GM23338 (cell line): ENCODE measurements around the gene AFF3. TPM values are rescaled to one million over a fixed set of nuclear protein-coding genes. Genes with fewer than 3 reads are reported as not detected.
"Not testable (repeated sequence)": the region's sequence is repeated elsewhere in the genome, so short reads cannot be mapped to it uniquely, and the experiment has no call there.

Experiments
- ATAC-seq: fragments of 200-7000 bp; cut with Tn5 transposase; 3 replicates; pipeline ENCODE4 v1.9.1; 2020
- DNase-seq: peaks from one replicate; pipeline ENCODE4 v3.0.0-alpha.2; 2015; ENCODE audit warnings: low spot score
- H2AFZ ChIP-seq: fragments of 200-600 bp; sonication (generic); 2 replicates; pipeline ENCODE4 v1.8.0; 2016; ENCODE audit warnings: antibody characterized with exemption, mild to moderate bottlenecking, moderate library complexity
- H3F3A ChIP-seq: fragments of 200-600 bp; sonication (generic); replicated peaks from 2 replicates; pipeline ENCODE4 v1.8.0; 2017; ENCODE audit warnings: antibody characterized with exemption, mixed run types, low read depth
- H3K27ac ChIP-seq: fragments of 200-600 bp; sonication (generic); 2 replicates; pipeline ENCODE4 v1.6.1; 2016; ENCODE audit warnings: low read depth
- H3K27me3 ChIP-seq: fragments of 200-600 bp; sonication (generic); 2 replicates; pipeline ENCODE4 v1.8.0; 2016; ENCODE audit warnings: mild to moderate bottlenecking, mixed run types, moderate library complexity; ENCODE audit not compliant: insufficient read depth
- H3K36me3 ChIP-seq: fragments of 200-600 bp; sonication (generic); 2 replicates; pipeline ENCODE4 v1.8.0; 2016; ENCODE audit warnings: mild to moderate bottlenecking; ENCODE audit not compliant: insufficient read depth
- H3K4me1 ChIP-seq: fragments of 200-600 bp; sonication (generic); 2 replicates; pipeline ENCODE4 v1.8.0; 2016; ENCODE audit warnings: mild to moderate bottlenecking, moderate library complexity; ENCODE audit not compliant: insufficient read depth
- H3K4me2 ChIP-seq: fragments of 200-600 bp; sonication (generic); 2 replicates; pipeline ENCODE4 v1.7.1; 2017; ENCODE audit warnings: mixed run types
- H3K4me3 ChIP-seq: fragments of 200-600 bp; sonication (generic); 2 replicates; pipeline ENCODE4 v1.6.1; 2016; ENCODE audit warnings: mixed run types
- H3K79me2 ChIP-seq: fragments of 200-600 bp; sonication (generic); replicated peaks from 2 replicates; pipeline ENCODE4 v1.8.0; 2017; ENCODE audit warnings: mild to moderate bottlenecking; ENCODE audit not compliant: insufficient read depth
- H3K9me2 ChIP-seq: fragments of 200-600 bp; sonication (generic); 2 replicates; pipeline ENCODE4 v1.8.0; 2017; ENCODE audit not compliant: insufficient read depth
- H4K20me1 ChIP-seq: fragments of 200-600 bp; sonication (generic); replicated peaks from 2 replicates; pipeline ENCODE4 v1.8.0; 2017; ENCODE audit warnings: mild to moderate bottlenecking; ENCODE audit not compliant: insufficient read depth
- H3K27ac Mint-ChIP-seq: 2 replicates; pipeline ENCODE4 v1.8.0; 2020; ENCODE audit warnings: inconsistent platforms, mild to moderate bottlenecking, moderate library complexity, mixed read lengths
- H3K27me3 Mint-ChIP-seq: 3 replicates; pipeline ENCODE4 v1.8.0; 2022; ENCODE audit warnings: low read depth, mild to moderate bottlenecking, moderate library complexity, mixed read lengths, inconsistent platforms; ENCODE audit not compliant: insufficient read depth, poor library complexity
- H3K36me3 Mint-ChIP-seq: 3 replicates; pipeline ENCODE4 v1.8.0; 2021; ENCODE audit warnings: low read depth, mild to moderate bottlenecking, inconsistent platforms, moderate library complexity, mixed read lengths
- H3K4me1 Mint-ChIP-seq: 3 replicates; pipeline ENCODE4 v1.8.0; 2020; ENCODE audit warnings: mild to moderate bottlenecking, inconsistent platforms, mixed read lengths
- H3K4me3 Mint-ChIP-seq: 3 replicates; pipeline ENCODE4 v1.8.0; 2021; ENCODE audit warnings: moderate library complexity, mild to moderate bottlenecking, inconsistent platforms, mixed read lengths
- H3K9me3 Mint-ChIP-seq: 3 replicates; pipeline ENCODE4 v1.8.0; 2020; ENCODE audit warnings: moderate library complexity, mild to moderate bottlenecking, inconsistent platforms, mixed read lengths
- EZH2 ChIP-seq: fragments of 200-600 bp; sonication (generic); IDR thresholded peaks from one replicate; pipeline ENCODE4 v1.8.0; 2017; ENCODE audit warnings: antibody characterized with exemption, mild to moderate bottlenecking, low read depth; ENCODE audit not compliant: unreplicated experiment
- JUNB ChIP-seq: IDR thresholded peaks from one replicate; pipeline ENCODE4 v1.6.1; 2016; ENCODE audit warnings: antibody characterized with exemption; ENCODE audit not compliant: unreplicated experiment
- STAT1 ChIP-seq: IDR thresholded peaks from one replicate; pipeline ENCODE4 v1.6.1; 2016; ENCODE audit warnings: antibody characterized with exemption; ENCODE audit not compliant: unreplicated experiment
- ZNF331 ChIP-seq: fragments of 250-450 bp; sonication (Bioruptor Pico); IDR thresholded peaks from 2 replicates; pipeline ENCODE4 v1.5.0; 2020; ENCODE audit warnings: low read depth, mild to moderate bottlenecking, moderate library complexity
- ZNF462 ChIP-seq: fragments of 250-450 bp; sonication (Bioruptor Pico); IDR thresholded peaks from 2 replicates; pipeline ENCODE4 v1.5.0; 2020; ENCODE audit warnings: mild to moderate bottlenecking, moderate library complexity
- polyA plus RNA-seq: library from polyadenylated mRNA; unstranded; fragments of >200 nt; fragmentation: Nextera tagmentation; extraction: Ambion mirVana; gene quantifications from 2 replicates; pipeline ENCODE4 v1.2.1, GENCODE V29; 2016
- total RNA-seq: library from RNA; depleted of rRNA; stranded (reverse); fragments of >200 nt; shearing (Covaris generic); gene quantifications from 2 replicates; pipeline ENCODE4 v1.2.3, GENCODE V29; 2014; rRNA removed

Gene AFF3
- total and polyA plus RNA-seq, 2 experiments from 2014 or later, result 0.73 to 1.4 TPM

GRCh38 chr2:99503662-99504416 is 638.6 kb downstream of the AFF3 start:
- DNase-seq, ATAC-seq, H3K36me3 ChIP-seq, H4K20me1 ChIP-seq, H3K4me2 ChIP-seq, H3K36me3 Mint-ChIP-seq, H3K27me3 ChIP-seq, H3F3A ChIP-seq, H3K27ac ChIP-seq, H3K27me3 Mint-ChIP-seq, H3K4me1 ChIP-seq, H3K4me3 Mint-ChIP-seq, H3K79me2 ChIP-seq, H3K9me3 Mint-ChIP-seq, H3K9me2 ChIP-seq, H3K4me3 ChIP-seq: not testable (repeated sequence)
- Mint-ChIP-seq H3K4me1 (peaks cover 16% of the 10 kb centered on the region), H3K27ac (0 out of 2 replicates have a peak overlapping the region, but pooled peaks have one; percentile 46)
- H2AFZ ChIP-seq, result peak overlapping the region; percentile 30

GRCh38 chr2:99496021-99496420 is 646.4 kb downstream of the AFF3 start:
- H3K27me3 ChIP-seq, result no peaks in the 10 kb centered on the region
- H3K4me2 ChIP-seq, result no peak overlapping the region
- peaks cover 3% of the 10 kb centered on the region for H3K27me3 Mint-ChIP-seq
- no peak for ATAC-seq
- no peaks in the 10 kb centered on the region for H3K9me2 ChIP-seq
- no peak overlapping the region for H3K27ac Mint-ChIP-seq
- peaks cover 21% of the 10 kb centered on the region for H3K4me1 Mint-ChIP-seq
- no peaks in the 10 kb centered on the region for H3K36me3 Mint-ChIP-seq
- H3F3A ChIP-seq, result no peaks in the 10 kb centered on the region
- no peak overlapping the region for H2AFZ ChIP-seq
- H3K4me1 ChIP-seq, result peaks cover 3% of the 10 kb centered on the region
- H3K27ac ChIP-seq, result no peak overlapping the region
- no peak for DNase-seq
- H3K36me3 ChIP-seq, result no peaks in the 10 kb centered on the region
- TF ChIP-seq ZNF462 (no peak), STAT1 (no peak), EZH2 (no peak), ZNF331 (CRISPR knock-in tag) (no peak), JUNB (no peak)
- peaks cover 4% of the 10 kb centered on the region; the same call in 1 of the 3 replicates for H3K9me3 Mint-ChIP-seq
- no peak overlapping the region for H3K4me3 Mint-ChIP-seq
- H3K79me2 ChIP-seq, result no peaks in the 10 kb centered on the region
- no peak overlapping the region for H3K4me3 ChIP-seq
- H4K20me1 ChIP-seq, result no peaks in the 10 kb centered on the region

Other genes with a start within 250 kb of the AFF3 start
- gene LONRF2, start 179.9 kb upstream of the AFF3 start, total RNA-seq, result 0.24 and 0.35 TPM in 2 replicates
- gene LONRF2, start 179.9 kb upstream of the AFF3 start, polyA plus RNA-seq, result 0.03 and 0.05 TPM in 2 replicates